ENCODE measurements around the gene SETD7. TPM values are rescaled to one million over a fixed set of nuclear protein-coding genes. Genes with fewer than 3 reads are reported as not detected.
A peak's percentile ranks its signal among the peaks of the same experiment; 100 is the strongest.

SETD7 gene
- total and polyA plus RNA-seq, 2 donors (not counting 1 experiment from before 2014, with no cell fraction given): 37.5 to 80.8 TPM

DNA sequence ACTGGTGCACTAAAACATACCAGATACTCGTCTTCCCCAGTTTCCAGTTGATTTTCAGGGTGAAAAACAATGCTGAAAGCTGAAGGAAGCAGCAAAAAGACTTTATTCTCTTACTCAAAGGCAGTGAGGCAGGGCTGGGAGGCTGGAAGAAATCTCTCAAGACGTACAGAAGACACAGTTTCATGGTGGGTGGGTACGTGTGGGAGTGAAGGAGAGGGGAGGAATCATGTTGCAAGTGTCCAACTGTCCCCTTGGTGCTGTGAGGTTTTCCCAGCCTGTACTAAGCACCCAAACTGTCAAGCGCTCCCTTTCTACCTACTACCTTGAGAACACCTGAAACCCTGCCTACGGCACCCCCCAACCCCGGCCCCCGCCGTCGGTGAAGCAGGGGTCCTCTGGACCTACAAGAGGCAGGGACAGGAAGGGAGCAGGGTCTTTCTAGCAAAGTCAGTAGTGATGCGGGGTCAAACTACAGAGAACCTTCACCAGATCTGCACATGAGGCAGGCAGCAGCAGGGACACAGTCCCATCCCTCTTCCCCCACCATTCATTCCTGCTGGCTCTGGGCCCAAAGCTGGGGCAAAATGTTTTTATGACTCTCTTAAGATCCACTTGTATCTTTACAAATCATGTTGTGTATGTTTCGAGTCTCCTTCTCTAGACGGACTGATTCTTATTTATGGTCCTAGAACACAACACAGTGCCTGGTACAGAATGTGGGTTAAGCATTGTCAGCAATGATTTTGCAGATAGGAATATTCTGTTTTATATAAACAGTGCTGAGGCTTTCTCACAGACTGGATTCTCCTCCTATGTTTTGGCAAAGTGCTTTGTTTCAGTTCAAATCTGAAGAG, 2.4 kb upstream of the SETD7 start:
- Histone ChIP-seq H3K4me3 (replicated peaks in 1 of 4; ENCODE audit: control extremely low read depth in 1 of 4, insufficient read depth in 1 of 4, low read depth in 3 of 4, low read length in 4 of 4) (no peak overlapping the region), H3K4me1 (ENCODE audit: control insufficient read depth, extremely low read depth, insufficient read depth, low read length) (no peaks in the 10 kb centered on the region), H3K9ac (ENCODE audit: insufficient read depth, low read length) (no peak overlapping the region), H3K4me2 (ENCODE audit: extremely low read depth, insufficient read depth, low read length) (no peak overlapping the region), H3K36me3 (ENCODE audit: control insufficient read depth, insufficient read depth, low read length) (no peaks in the 10 kb centered on the region), H2AFZ (ENCODE audit: low read length) (no peak overlapping the region), H3K79me2 (ENCODE audit: control insufficient read depth, insufficient read depth, low read length) (peaks cover 15% of the 10 kb centered on the region), H3K9me3 (ENCODE audit: control insufficient read depth, insufficient read depth, low read depth, low read length) (no peaks in the 10 kb centered on the region), H3K27me3 (ENCODE audit: control insufficient read depth, insufficient read depth, low read length) (peaks cover 22% of the 10 kb centered on the region), H3K27ac (ENCODE audit: insufficient read depth, low read length) (no peak overlapping the region), H4K20me1 (ENCODE audit: control insufficient read depth, extremely low read depth, insufficient read depth, low read length) (no peaks in the 10 kb centered on the region)
- TF ChIP-seq EZH2 (IDR thresholded peaks at IDR 0.05; ENCODE audit: low read length, missing control alignments): peak; percentile 48
- TF ChIP-seq, protein P1, sequence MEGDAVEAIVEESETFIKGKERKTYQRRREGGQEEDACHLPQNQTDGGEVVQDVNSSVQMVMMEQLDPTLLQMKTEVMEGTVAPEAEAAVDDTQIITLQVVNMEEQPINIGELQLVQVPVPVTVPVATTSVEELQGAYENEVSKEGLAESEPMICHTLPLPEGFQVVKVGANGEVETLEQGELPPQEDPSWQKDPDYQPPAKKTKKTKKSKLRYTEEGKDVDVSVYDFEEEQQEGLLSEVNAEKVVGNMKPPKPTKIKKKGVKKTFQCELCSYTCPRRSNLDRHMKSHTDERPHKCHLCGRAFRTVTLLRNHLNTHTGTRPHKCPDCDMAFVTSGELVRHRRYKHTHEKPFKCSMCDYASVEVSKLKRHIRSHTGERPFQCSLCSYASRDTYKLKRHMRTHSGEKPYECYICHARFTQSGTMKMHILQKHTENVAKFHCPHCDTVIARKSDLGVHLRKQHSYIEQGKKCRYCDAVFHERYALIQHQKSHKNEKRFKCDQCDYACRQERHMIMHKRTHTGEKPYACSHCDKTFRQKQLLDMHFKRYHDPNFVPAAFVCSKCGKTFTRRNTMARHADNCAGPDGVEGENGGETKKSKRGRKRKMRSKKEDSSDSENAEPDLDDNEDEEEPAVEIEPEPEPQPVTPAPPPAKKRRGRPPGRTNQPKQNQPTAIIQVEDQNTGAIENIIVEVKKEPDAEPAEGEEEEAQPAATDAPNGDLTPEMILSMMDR (conservative IDR thresholded peaks at IDR 0.05 in 1 of 2, IDR thresholded peaks at IDR 0.05 in 1 of 2; ENCODE audit: low read depth in 1 of 2, low read length in 2 of 2): no peak
- DNase-seq (ENCODE audit: low read depth in 2 of 2): no peak

DNA sequence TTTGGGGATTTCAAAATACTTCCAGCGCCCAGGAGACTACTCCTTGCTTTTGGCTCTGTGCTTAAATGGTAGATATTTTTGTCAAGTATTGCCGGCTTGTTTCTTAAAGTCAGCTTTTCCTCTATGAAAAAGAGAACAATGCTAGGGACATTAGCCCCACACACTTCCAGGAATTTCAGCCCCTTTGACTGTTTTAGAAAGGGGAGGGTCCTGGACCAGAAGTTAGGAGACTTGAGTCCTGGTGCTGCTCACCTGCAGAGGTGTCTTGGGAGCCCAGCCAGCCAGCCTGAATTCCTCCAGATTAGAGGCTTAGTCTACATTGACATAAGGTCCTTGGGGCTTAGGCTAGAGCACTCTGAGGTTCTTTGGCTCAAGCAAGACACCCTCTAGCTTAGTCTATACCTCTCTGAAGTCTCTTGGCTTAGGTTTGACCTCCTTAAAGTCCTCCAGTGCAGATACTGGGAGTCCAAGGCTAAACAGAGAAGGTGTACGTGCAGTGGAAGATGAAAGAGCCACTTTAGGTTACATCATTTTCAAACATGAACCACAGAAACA, 1.6 kb upstream of the SETD7 start:
- no peak overlapping the region for H3K27ac ChIP-seq (ENCODE audit: insufficient read depth, low read length)
- peak overlapping the region; percentile 96 for H3K4me2 ChIP-seq (ENCODE audit: extremely low read depth, insufficient read depth, low read length)
- peak overlapping the region in 3 of 4 experiments; percentile 80 to 87 (median 86) for H3K4me3 ChIP-seq (replicated peaks in 1 of 4; ENCODE audit: control extremely low read depth in 1 of 4, insufficient read depth in 1 of 4, low read depth in 3 of 4, low read length in 4 of 4)
- no peak for TF ChIP-seq EZH2 (IDR thresholded peaks at IDR 0.05; ENCODE audit: low read length, missing control alignments)
- TF ChIP-seq, protein P1 (conservative IDR thresholded peaks at IDR 0.05 in 1 of 2, IDR thresholded peaks at IDR 0.05 in 1 of 2; ENCODE audit: low read depth in 1 of 2, low read length in 2 of 2): no peak
- H3K36me3 ChIP-seq (ENCODE audit: control insufficient read depth, insufficient read depth, low read length): no peaks in the 10 kb centered on the region
- H3K27me3 ChIP-seq (ENCODE audit: control insufficient read depth, insufficient read depth, low read length): peaks cover 22% of the 10 kb centered on the region
- H4K20me1 ChIP-seq (ENCODE audit: control insufficient read depth, extremely low read depth, insufficient read depth, low read length): no peaks in the 10 kb centered on the region
- H3K9ac ChIP-seq (ENCODE audit: insufficient read depth, low read length): no peak overlapping the region
- H3K9me3 ChIP-seq (ENCODE audit: control insufficient read depth, insufficient read depth, low read depth, low read length): no peaks in the 10 kb centered on the region
- no peak for DNase-seq (ENCODE audit: low read depth in 2 of 2)
- peaks cover 20% of the 10 kb centered on the region for H3K79me2 ChIP-seq (ENCODE audit: control insufficient read depth, insufficient read depth, low read length)
- H2AFZ ChIP-seq (ENCODE audit: low read length): no peak overlapping the region
- H3K4me1 ChIP-seq (ENCODE audit: control insufficient read depth, extremely low read depth, insufficient read depth, low read length): no peaks in the 10 kb centered on the region

DNA sequence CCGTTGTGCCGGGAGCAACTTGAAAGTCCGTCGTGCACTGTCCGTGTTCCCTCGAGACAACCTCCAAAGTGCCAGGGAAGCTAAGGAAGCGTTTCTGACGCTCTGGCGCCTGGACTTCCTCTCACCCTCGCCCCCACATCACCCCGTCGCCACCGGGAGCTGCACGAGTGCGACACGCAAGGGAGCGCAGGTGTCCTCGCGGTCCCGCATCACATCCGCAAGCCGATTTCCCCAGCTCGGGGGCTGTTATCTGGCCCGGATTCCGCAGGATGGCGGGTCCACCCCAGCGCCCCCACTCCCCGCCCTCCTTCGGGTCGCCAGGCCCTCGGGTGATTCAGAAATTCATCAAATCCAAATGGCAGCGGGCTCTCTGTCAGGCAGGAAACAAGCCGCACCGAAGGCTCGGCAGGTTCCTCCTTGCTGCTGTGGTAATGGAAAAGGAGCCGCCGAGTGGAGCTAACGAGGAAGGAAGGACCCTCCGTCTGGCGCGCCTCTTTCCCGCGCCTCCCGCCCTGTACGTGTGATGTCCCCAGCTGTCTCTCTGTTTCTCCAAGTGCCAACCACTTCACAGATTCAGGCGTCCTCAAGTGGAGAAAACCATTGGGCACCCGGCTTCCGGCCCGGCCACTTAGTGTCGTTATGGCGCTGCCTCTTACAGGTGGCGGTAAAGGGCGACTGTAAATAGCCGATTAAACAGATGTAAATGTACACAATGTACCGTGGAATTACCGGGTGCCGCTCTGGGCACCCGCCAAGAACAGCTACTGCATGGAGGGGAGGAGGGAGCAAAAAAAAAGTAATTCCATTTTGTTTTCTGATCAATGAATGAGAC, 921 bp upstream of the SETD7 start:
- Histone ChIP-seq H3K27ac (ENCODE audit: insufficient read depth, low read length) (peak overlapping the region; percentile 92), H4K20me1 (ENCODE audit: control insufficient read depth, extremely low read depth, insufficient read depth, low read length) (no peaks in the 10 kb centered on the region), H3K4me1 (ENCODE audit: control insufficient read depth, extremely low read depth, insufficient read depth, low read length) (peaks cover 4% of the 10 kb centered on the region), H2AFZ (ENCODE audit: low read length) (peak overlapping the region; percentile 88), H3K4me2 (ENCODE audit: extremely low read depth, insufficient read depth, low read length) (peak overlapping the region; percentile 96), H3K27me3 (ENCODE audit: control insufficient read depth, insufficient read depth, low read length) (peaks cover 22% of the 10 kb centered on the region), H3K9me3 (ENCODE audit: control insufficient read depth, insufficient read depth, low read depth, low read length) (no peaks in the 10 kb centered on the region), H3K4me3 (replicated peaks in 1 of 4; ENCODE audit: control extremely low read depth in 1 of 4, insufficient read depth in 1 of 4, low read depth in 3 of 4, low read length in 4 of 4) (peak overlapping the region; percentile 80 to 87 (median 86)), H3K36me3 (ENCODE audit: control insufficient read depth, insufficient read depth, low read length) (no peaks in the 10 kb centered on the region), H3K9ac (ENCODE audit: insufficient read depth, low read length) (peak overlapping the region; percentile 96), H3K79me2 (ENCODE audit: control insufficient read depth, insufficient read depth, low read length) (peaks cover 27% of the 10 kb centered on the region)
- TF ChIP-seq EZH2 (IDR thresholded peaks at IDR 0.05; ENCODE audit: low read length, missing control alignments): no peak
- TF ChIP-seq, protein P1 (conservative IDR thresholded peaks at IDR 0.05 in 1 of 2, IDR thresholded peaks at IDR 0.05 in 1 of 2; ENCODE audit: low read depth in 1 of 2, low read length in 2 of 2): no peak
- peak in 1 of 2 donors; percentile 45 for DNase-seq (ENCODE audit: low read depth in 2 of 2)

Measured in fibroblast of lung (primary cell).